A549 treated with AZD2906 at 1 μM for 4 hours (cell line): ENCODE data around the gene TMPRSS3. TPM values are rescaled to one million over a fixed set of nuclear protein-coding genes. Genes with fewer than 3 reads are reported as not detected.

Experiments used
- total RNA-seq: library from RNA; stranded (reverse); fragments of 200-300 nt; extraction: Qiagen RNA extraction; gene quantifications from 5 replicates; pipeline ENCODE4 v1.2.3, GENCODE V29; 2022

The TMPRSS3 gene
- 0.14 to 0.30 TPM (median 0.20 TPM) in 5 replicates for total RNA-seq

GRCh38 chr21:42395905-42396651 is at the start of gene TMPRSS3:
TMPRSS3 (minus strand) TSS chr21:42396052; CDS start chr21:42395417, 635 bp downstream.

GRCh38 chr21:42403611-42404231 is 7.9 kb upstream of the TMPRSS3 start, which contains the start of gene UBASH3A:
UBASH3A (plus strand) TSS chr21:42403902; CDS start chr21:42403946, 44 bp downstream.

GRCh38 chr21:42366292-42367010 is 29.4 kb downstream of the TMPRSS3 start, which contains the start of gene TFF1:
TFF1 (minus strand) TSS chr21:42366535; CDS start chr21:42366495, 40 bp downstream.

DNA sequence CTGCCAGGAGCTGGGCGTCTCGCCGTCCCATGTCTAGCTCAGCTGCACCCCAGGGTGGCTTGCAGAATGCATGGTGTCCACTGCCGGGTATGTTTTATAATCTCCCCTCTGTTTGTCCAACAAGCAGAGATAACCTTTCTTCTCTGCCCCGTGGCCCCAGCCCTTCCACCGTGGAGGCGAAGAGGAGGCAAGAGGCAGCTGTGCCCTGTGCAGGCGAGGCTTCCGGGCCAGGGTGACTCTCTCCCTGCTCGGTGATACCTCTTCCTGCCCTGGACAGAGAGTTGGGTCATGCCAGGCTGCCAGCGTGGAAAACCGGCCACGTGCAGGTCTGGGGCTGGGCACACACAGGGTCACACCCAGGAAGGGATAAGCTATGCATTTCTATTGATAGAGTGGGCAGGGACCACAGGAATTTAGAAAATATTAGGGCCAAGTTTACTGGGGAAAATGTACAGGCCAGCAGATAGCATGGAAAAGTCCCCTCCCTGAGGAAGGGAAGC is 44.9 kb downstream of the TMPRSS3 start, which contains the start of gene TFF2:
TFF2 (minus strand) TSS at position 68 of the 500 bp plus-strand sequence; CDS start at position 31, 37 bp downstream.

Other genes with a start within 250 kb of the TMPRSS3 start
- 2.6 to 3.0 TPM (median 2.7 TPM) in 5 replicates for gene ABCG1, start 176.9 kb downstream of the TMPRSS3 start, total RNA-seq
- not detected in 5 replicates for gene TFF3, start 80.6 kb downstream of the TMPRSS3 start, total RNA-seq
- gene TFF2, start 45.1 kb downstream of the TMPRSS3 start, total RNA-seq: not detected in 5 replicates
- 23.1 to 27.2 TPM (median 25.9 TPM) in 5 replicates for gene TFF1, start 29.5 kb downstream of the TMPRSS3 start, total RNA-seq
- 0.07 to 0.22 TPM (median 0.12 TPM) in 5 replicates for gene UBASH3A, start 7.8 kb upstream of the TMPRSS3 start, total RNA-seq
- gene RSPH1, start 100.2 kb upstream of the TMPRSS3 start, total RNA-seq: 0.45 to 0.66 TPM (median 0.61 TPM) in 5 replicates
- gene SLC37A1, start 117.8 kb upstream of the TMPRSS3 start, total RNA-seq: 3.1 to 3.6 TPM (median 3.2 TPM) in 5 replicates